ENCODE data around the gene AIG1. TPM values are rescaled to one million over a fixed set of nuclear protein-coding genes. Genes with fewer than 3 reads are reported as not detected.

The AIG1 gene
- polyA plus RNA-seq, 1 experiment = 65.1 TPM

DNA sequence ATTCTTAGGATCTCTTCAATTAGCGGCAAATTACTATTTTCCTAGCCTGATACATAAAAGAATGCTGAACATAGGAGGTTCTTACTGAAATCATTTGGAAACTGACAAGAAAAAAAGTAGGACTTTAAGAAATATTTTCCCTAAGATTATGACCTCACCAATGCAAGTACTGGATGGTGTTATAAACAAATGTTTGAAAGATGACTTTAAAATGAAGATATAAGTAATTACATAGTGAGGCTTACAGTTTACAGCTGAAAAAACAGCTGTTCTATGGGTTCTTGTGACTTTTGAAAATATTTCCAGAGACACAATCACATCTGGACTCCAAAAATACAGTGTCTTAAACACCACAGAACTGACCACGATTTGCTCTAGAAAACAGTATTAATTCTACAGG, 324.9 kb downstream of the AIG1 start:
- Histone ChIP-seq H3K9me3 (ENCODE audit: control insufficient read depth, insufficient read depth, low read length) (no peaks in the 10 kb centered on the region), H3K4me3 (ENCODE audit: low read depth, low read length) (no peak overlapping the region), H3K27ac (ENCODE audit: low read depth, low read length) (no peak overlapping the region), H3K27me3 (ENCODE audit: control insufficient read depth, insufficient read depth, low read length) (peaks cover 5% of the 10 kb centered on the region)
- no peak for DNase-seq (ENCODE audit: low read depth, low spot score)
- POLR2A ChIA-PET = interaction anchor here (0.7 kb wide), 1 partner anchor 380 kb away, joined by 3 read pairs; no protein-coding TSS in a partner anchor
- CTCF ChIA-PET = no interaction called here
- TF ChIP-seq, protein P1, sequence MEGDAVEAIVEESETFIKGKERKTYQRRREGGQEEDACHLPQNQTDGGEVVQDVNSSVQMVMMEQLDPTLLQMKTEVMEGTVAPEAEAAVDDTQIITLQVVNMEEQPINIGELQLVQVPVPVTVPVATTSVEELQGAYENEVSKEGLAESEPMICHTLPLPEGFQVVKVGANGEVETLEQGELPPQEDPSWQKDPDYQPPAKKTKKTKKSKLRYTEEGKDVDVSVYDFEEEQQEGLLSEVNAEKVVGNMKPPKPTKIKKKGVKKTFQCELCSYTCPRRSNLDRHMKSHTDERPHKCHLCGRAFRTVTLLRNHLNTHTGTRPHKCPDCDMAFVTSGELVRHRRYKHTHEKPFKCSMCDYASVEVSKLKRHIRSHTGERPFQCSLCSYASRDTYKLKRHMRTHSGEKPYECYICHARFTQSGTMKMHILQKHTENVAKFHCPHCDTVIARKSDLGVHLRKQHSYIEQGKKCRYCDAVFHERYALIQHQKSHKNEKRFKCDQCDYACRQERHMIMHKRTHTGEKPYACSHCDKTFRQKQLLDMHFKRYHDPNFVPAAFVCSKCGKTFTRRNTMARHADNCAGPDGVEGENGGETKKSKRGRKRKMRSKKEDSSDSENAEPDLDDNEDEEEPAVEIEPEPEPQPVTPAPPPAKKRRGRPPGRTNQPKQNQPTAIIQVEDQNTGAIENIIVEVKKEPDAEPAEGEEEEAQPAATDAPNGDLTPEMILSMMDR (IDR thresholded peaks at IDR 0.05; ENCODE audit: low read depth, low read length) = no peak

DNA sequence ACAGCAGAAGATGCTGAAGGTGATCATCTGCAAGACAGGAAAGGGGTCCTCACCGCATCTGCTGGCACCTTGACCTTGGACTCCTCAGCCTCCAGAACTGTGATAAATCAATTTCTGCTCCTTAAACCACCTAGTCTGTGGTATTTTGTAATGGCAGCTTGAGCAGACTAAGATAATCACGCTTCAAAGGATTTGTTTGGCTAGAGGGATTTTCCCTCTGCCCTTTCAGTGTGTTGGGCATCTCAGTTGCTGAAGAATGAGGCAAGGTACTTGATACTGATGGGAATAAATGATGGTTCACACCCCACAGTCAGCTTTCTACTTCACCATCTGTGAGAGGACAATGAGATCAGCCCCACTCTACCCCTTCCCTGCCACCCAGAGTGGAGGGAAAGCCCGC, 329.6 kb downstream of the AIG1 start:
- peaks cover 6% of the 10 kb centered on the region for H3K27me3 ChIP-seq (ENCODE audit: control insufficient read depth, insufficient read depth, low read length)
- CTCF ChIA-PET = no interaction called here
- H3K9me3 ChIP-seq (ENCODE audit: control insufficient read depth, insufficient read depth, low read length) = no peaks in the 10 kb centered on the region
- DNase-seq (ENCODE audit: low read depth, low spot score) = no peak
- H3K27ac ChIP-seq (ENCODE audit: low read depth, low read length) = no peak overlapping the region
- POLR2A ChIA-PET = no interaction called here
- H3K4me3 ChIP-seq (ENCODE audit: low read depth, low read length) = no peak overlapping the region
- TF ChIP-seq, protein P1 (IDR thresholded peaks at IDR 0.05; ENCODE audit: low read depth, low read length) = no peak

Other genes with a start within 250 kb of the AIG1 start
- gene HIVEP2, start 115.7 kb upstream of the AIG1 start, polyA plus RNA-seq (2011; rRNA removed) = 4.9 and 6.9 TPM in 2 replicates

Data from AG04450 (cell line).